AML-193 (cell line): ENCODE data around the gene CC2D2B.
A peak's percentile ranks its signal among the peaks of the same experiment; 100 is the strongest.
"Not testable (repeated sequence)": the region's sequence is repeated elsewhere in the genome, so short reads cannot be mapped to it uniquely, and the experiment has no call there.

Experiments
- DNase-seq, 2 experiments: peaks; one replicate each; lab custom pipeline; 2025; lab: John Stamatoyannopoulos, UW

CC2D2B gene

GRCh38 chr10:95907456-95908253 is at the start of gene CC2D2B:
Gene CC2D2B, plus strand, starts transcription at chr10:95907975. Its CDS starts 3,349 bp downstream, at chr10:95911324.
- peak; percentile 58 to 69 for DNase-seq

- DNase-seq = no peak
Observed at GRCh38 chr10:95860166-95860940, 47.4 kb upstream of the CC2D2B start.

- DNase-seq = no peak
Observed at GRCh38 chr10:95861386-95861785, 46.4 kb upstream of the CC2D2B start.

- DNase-seq = peak; percentile 65 to 66
Observed at GRCh38 chr10:95864906-95865813, 42.6 kb upstream of the CC2D2B start.

- no peak for DNase-seq
Observed at GRCh38 chr10:95865814-95866466, 41.8 kb upstream of the CC2D2B start.

- no peak for DNase-seq
Observed at GRCh38 chr10:95866467-95866842, 41.3 kb upstream of the CC2D2B start.

GRCh38 chr10:95867866-95868265 is 39.9 kb upstream of the CC2D2B start:
- DNase-seq = no peak

- DNase-seq = no peak
Observed at GRCh38 chr10:95872158-95872711, 35.5 kb upstream of the CC2D2B start.

- DNase-seq = no peak
Observed at GRCh38 chr10:95873139-95873538, 34.6 kb upstream of the CC2D2B start.

- DNase-seq = no peak
Observed at GRCh38 chr10:95873651-95874050, 34.1 kb upstream of the CC2D2B start.

GRCh38 chr10:95874783-95875182 is 33.0 kb upstream of the CC2D2B start:
- DNase-seq = not testable (repeated sequence)

GRCh38 chr10:95876756-95877155 is 31.0 kb upstream of the CC2D2B start:
- no peak for DNase-seq

- DNase-seq = no peak
Observed at GRCh38 chr10:95877881-95878280, 29.9 kb upstream of the CC2D2B start.

- DNase-seq = no peak
Observed at GRCh38 chr10:95880704-95881103, 27.1 kb upstream of the CC2D2B start.

- no peak for DNase-seq
Observed at GRCh38 chr10:95881316-95881715, 26.5 kb upstream of the CC2D2B start.

- no peak for DNase-seq
Observed at GRCh38 chr10:95889830-95890229, 17.9 kb upstream of the CC2D2B start.

- DNase-seq = peak; percentile 66 to 69
Observed at GRCh38 chr10:95896071-95896850, 11.5 kb upstream of the CC2D2B start.

GRCh38 chr10:95905897-95906580 is 1.7 kb upstream of the CC2D2B start:
- DNase-seq = not testable (repeated sequence)

- DNase-seq = peak; percentile 69 to 70
Observed at GRCh38 chr10:95906677-95907455, 909 bp upstream of the CC2D2B start.
